ENCODE measurements around the gene SLC25A33.

SLC25A33 gene

DNA sequence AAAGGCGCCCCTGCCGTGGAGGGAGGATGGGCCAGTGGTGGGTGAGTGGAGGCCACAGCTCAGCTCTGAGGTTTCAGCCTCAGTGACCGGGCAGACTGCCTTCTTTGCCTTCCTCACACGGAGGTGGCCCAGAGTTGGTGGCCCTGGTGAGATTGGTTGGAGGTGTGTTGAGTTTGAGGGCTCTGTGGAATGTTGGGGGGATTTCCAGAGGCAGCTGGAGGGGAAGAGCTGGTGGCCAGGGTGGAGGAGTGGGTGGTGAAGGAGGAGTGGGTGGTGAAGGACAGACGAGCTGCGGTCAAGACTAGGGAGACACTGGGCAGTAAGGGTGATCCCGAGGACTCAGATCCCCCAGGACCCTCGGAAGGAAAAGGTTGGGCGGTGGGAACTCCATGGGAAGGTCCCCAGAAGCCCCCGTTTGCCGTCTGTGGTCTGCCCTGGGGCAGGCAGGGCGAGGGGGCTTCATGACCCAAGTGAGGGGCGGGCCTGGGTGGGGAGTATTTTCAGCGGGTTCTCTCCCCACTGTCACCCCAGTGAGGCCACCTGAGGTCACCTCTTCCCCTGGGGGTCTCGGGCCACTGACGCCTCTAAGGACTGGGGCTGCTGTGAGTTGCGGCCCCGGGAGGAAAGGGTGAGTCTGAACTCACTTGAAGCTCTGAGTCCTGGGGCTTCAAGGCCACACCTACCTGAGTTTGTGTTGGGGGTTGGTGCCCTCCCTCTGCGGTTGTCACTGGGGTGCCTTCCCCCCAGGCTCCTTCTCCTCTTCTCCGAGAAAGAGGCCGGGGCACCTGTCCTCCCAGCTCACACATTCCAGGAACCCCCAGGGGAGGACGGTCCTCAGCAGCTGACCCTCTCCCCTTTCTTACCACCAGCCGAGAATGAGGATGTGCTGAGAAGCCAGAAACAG lies 89.5 kb downstream of the SLC25A33 start:
- DNase-seq: peak; percentile 75

DNA sequence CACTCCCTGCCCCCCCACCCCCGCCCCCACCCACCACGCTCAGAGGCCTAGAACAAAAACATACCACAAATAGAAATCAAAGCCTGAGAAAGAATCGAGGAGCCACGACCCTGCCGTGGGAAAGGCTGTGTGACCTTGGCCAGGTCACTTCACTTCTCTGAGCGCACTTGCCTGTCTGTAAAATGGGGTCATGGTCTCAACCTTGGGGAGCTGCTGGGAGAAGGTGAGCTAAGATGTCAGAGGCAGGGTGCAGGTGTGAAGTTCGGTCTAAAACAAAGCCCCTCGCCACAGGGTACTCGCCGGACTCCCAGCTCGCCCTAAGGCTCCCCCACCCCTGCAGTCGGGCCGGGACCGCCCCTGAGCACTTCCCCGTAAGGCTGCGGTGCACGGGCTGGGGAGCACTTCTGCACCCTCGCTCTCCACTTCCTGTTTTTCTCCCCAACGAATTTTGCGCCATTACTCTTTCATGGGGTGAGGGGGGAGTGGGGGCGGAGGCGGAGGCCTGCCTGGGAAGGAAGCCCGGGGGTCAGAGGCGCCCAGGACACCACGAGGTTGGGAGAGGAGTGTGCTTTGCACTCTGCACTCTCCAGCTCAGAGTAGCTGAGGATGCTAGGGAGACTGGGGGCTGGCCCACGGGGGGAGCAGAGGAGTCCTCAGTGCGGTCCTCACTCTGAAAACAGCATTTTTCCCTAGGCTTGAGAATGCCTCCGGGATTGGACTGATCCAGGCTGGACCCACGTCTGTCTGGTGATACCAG lies 90.4 kb downstream of the SLC25A33 start:
- peak; percentile 82 for DNase-seq

DNA sequence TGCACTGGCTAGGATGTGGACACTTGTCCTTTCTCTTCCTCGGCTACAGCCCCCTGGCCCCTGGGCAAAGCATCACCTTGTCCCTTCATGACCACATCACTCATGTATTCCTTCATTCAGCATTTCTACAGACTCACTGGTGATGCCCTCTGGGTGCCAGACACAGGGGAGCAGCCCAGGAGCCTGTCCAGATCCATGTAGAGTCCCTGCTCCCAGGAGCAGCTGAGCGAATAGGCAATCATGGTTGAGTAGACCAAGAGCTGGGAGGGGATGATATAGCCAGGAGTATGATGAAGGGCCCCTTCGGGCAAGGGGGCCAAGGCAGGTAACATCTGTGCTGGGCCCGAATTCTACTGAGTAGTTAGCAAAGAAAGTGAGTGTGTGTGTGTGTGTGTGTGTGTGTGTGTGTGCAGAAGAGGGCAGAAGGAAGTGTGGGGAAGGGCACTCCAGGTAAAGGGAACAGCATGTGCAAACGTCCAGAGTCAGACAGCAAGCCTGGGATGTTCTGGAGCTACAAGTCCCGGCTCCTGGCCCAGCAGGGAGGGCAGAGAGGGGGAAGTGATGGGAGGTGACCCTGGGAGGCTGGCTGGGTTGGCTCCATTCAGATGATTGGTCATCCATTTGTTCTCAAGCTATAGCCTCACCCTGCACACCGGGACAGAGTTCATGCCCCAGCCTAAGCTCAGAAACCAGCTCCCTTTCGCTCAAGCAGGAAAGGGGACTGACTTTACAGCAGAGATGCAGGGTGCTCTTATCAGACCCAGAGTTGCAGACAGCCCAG lies 91.3 kb downstream of the SLC25A33 start:
- DNase-seq: no peak

DNA sequence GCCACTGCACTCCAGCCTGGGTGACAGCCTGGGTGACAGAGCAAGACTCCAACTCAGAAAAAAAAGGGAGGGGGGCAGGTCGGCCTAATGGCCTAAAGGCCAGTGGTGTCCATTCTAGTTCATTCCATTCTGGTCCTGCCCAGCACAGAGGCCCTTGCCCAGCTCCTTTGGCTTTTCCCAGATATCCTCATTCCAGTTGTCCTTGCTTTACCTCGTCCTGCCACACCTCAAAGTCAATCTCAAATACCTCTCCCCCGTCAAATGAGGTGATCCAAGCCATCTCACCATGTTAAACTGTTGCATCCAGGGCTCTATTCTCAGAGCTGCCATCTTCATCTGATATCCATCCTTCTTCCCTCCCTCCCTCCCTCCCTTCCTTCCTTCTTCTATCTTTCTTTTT lies 92.3 kb downstream of the SLC25A33 start:
- no peak for DNase-seq

DNA sequence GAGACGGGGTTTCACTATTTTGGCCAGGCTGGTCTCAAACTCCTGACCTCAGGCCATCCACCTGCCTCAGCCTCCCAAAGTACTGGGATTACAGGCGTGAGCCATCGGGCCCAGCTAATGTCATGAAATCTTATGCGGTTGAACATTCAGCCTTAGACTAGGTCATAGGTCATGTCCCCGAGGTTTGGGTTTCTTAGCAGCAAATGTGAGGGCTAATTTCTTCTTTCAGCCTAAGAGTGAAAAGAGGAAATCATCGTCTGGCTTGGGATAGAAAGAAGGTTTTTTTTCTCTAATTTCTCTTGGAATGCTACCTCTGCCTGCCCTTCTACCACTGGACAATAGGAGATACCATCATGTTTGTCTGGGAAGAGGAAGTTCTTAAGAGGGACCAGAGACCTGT lies 94.2 kb downstream of the SLC25A33 start:
- no peak for DNase-seq

DNA sequence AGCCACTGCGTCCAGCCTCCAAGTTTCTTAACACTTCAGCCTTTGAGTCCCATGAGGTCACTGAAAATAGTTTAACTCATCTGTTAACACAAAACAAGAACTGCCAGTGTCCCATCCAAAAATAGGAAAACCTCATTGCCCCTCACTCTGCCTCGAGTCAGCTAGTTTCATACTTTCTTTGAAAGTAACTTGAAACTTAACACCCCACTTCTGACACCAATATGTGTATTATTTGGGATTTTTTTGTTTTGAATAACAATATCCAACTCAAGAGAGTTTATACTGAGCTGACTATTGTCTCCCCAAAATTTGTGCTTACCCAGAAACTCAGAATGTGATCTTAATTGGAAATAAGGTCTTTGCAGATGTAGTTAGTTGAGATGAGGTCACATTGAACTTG lies 95.3 kb downstream of the SLC25A33 start:
- DNase-seq: no peak
